MM.1S (cell line): ENCODE results near the gene UBFD1.

Experiments used
- EZH2 ChIP-seq: fragments of 300-600 bp; sonication (generic); optimal IDR thresholded peaks from 2 replicates; pipeline ENCODE3; 2017; ENCODE audit warnings: low read depth, mild to moderate bottlenecking, antibody characterized with exemption, low read length, mixed read lengths
- EZH2phosphoT487 ChIP-seq: fragments of 300-600 bp; sonication (generic); IDR thresholded peaks from 2 replicates; pipeline ENCODE4 v1.6.1; 2018; ENCODE audit warnings: antibody characterized with exemption, low read length
- TF ChIP-seq, protein P1 (sequence below): fragments of 300-600 bp; sonication (generic); IDR thresholded peaks from 2 replicates; pipeline ENCODE4 v1.5.1; 2016; ENCODE audit warnings: antibody characterized with exemption, low read length, mixed read lengths

DNA sequence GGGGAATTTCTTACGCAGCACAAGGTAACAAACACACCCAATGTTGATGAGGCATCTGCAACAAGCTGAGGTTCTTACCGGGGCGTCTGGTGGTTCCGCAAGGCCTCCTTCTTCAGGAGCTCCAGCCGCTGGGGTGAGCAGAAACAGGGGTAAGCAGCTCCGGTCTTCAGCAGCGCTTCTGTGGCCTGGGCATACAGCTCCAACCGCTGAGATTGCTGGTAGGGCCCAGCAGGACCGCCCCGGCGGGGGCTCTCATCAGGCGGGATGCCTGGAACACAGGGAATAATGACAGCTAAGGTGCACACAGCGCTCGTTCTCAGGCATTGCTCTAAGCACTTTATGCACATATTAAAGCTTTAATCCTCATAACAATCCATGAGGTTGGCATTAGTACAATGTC lies 13.1 kb upstream of the UBFD1 start:
- TF ChIP-seq, protein P1, sequence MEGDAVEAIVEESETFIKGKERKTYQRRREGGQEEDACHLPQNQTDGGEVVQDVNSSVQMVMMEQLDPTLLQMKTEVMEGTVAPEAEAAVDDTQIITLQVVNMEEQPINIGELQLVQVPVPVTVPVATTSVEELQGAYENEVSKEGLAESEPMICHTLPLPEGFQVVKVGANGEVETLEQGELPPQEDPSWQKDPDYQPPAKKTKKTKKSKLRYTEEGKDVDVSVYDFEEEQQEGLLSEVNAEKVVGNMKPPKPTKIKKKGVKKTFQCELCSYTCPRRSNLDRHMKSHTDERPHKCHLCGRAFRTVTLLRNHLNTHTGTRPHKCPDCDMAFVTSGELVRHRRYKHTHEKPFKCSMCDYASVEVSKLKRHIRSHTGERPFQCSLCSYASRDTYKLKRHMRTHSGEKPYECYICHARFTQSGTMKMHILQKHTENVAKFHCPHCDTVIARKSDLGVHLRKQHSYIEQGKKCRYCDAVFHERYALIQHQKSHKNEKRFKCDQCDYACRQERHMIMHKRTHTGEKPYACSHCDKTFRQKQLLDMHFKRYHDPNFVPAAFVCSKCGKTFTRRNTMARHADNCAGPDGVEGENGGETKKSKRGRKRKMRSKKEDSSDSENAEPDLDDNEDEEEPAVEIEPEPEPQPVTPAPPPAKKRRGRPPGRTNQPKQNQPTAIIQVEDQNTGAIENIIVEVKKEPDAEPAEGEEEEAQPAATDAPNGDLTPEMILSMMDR, result no peak
- TF ChIP-seq EZH2 (no peak), EZH2phosphoT487 (no peak)
